ENCODE results near the gene NDNF.

Gene NDNF

GRCh38 chr4:121073004-121073435 lies 685 bp upstream of the NDNF start:
- no peak for TF ChIP-seq POLR2AphosphoS5 (IDR thresholded peaks at IDR 0.05; ENCODE audit: low read depth, low read length)
- TF ChIP-seq REST (IDR thresholded peaks at IDR 0.05; ENCODE audit: insufficient read depth in 1 of 2, low read depth in 2 of 2, low read length in 2 of 2): no peak
- TF ChIP-seq TAF1 (IDR thresholded peaks at IDR 0.05; ENCODE audit: borderline replicate concordance, insufficient read depth, low read length): no peak

- no peak for TF ChIP-seq SIN3A (IDR thresholded peaks at IDR 0.05; ENCODE audit: borderline replicate concordance, insufficient read depth, low read length)
- TF ChIP-seq POLR2AphosphoS5 (IDR thresholded peaks at IDR 0.05; ENCODE audit: low read depth, low read length): no peak
- TF ChIP-seq FOXP2 (optimal IDR thresholded peaks at IDR 0.05; ENCODE audit: borderline replicate concordance, extremely low read depth, extremely low read length, insufficient read depth): no peak
- no peak for TF ChIP-seq REST (IDR thresholded peaks at IDR 0.05; ENCODE audit: insufficient read depth in 1 of 2, low read depth in 2 of 2, low read length in 2 of 2)
- no peak for TF ChIP-seq TAF1 (IDR thresholded peaks at IDR 0.05; ENCODE audit: borderline replicate concordance, insufficient read depth, low read length)
Observed at GRCh38 chr4:121071640-121072223, 603 bp downstream of the NDNF start.

GRCh38 chr4:121070696-121071639 lies 1.4 kb downstream of the NDNF start:
- TF ChIP-seq POLR2AphosphoS5 (IDR thresholded peaks at IDR 0.05; ENCODE audit: low read depth, low read length) (no peak), SIN3A (IDR thresholded peaks at IDR 0.05; ENCODE audit: borderline replicate concordance, insufficient read depth, low read length) (no peak), TAF1 (IDR thresholded peaks at IDR 0.05; ENCODE audit: borderline replicate concordance, insufficient read depth, low read length) (no peak), FOXP2 (optimal IDR thresholded peaks at IDR 0.05; ENCODE audit: borderline replicate concordance, extremely low read depth, extremely low read length, insufficient read depth) (no peak), REST (IDR thresholded peaks at IDR 0.05; ENCODE audit: insufficient read depth in 1 of 2, low read depth in 2 of 2, low read length in 2 of 2) (no peak)

GRCh38 chr4:121070274-121070673 lies 2.1 kb downstream of the NDNF start:
- TF ChIP-seq SIN3A (IDR thresholded peaks at IDR 0.05; ENCODE audit: borderline replicate concordance, insufficient read depth, low read length) (no peak), REST (IDR thresholded peaks at IDR 0.05; ENCODE audit: insufficient read depth in 1 of 2, low read depth in 2 of 2, low read length in 2 of 2) (no peak), POLR2AphosphoS5 (IDR thresholded peaks at IDR 0.05; ENCODE audit: low read depth, low read length) (no peak), FOXP2 (optimal IDR thresholded peaks at IDR 0.05; ENCODE audit: borderline replicate concordance, extremely low read depth, extremely low read length, insufficient read depth) (no peak), TAF1 (IDR thresholded peaks at IDR 0.05; ENCODE audit: borderline replicate concordance, insufficient read depth, low read length) (no peak)

All from PFSK-1 (cell line).